GM12878 (cell line): ENCODE measurements around the gene SSH3. TPM values are rescaled to one million over a fixed set of nuclear protein-coding genes. Genes with fewer than 3 reads are reported as not detected.

Experiments
- ATAC-seq: fragments of 200-7000 bp; cut with Tn5 transposase; 3 replicates; pipeline ENCODE4 v1.9.1; 2020; ENCODE audit warnings: mild to moderate bottlenecking, moderate library complexity
- BruUV-seq: library from RNA; stranded (reverse); fragments of 400-500 nt; replicated peaks from 2 replicates; lab custom pipeline; 2021; lab: Mats Ljungman, UMichigan
- CTCF ChIA-PET: fragments of 300-600 bp; sonication (Branson Sonifier 250); formaldehyde crosslinking; extraction: SDS; loops from one replicate; lab custom pipeline; 2021; ENCODE audit warnings: inconsistent platforms; lab: Yijun Ruan, JAX
- POLR2A ChIA-PET: fragments of 350-600 bp; formaldehyde crosslinking; extraction: SDS; loops from one replicate; lab custom pipeline; 2021; ENCODE audit warnings: inconsistent platforms; lab: Charles Lee
- RAD21 ChIA-PET: fragments of 300-600 bp; sonication (Branson Sonifier 250); formaldehyde crosslinking; loops from one replicate; lab custom pipeline; 2023; ENCODE audit warnings: antibody characterized with exemption; ENCODE audit not compliant: unreplicated experiment; lab: Charles Lee
- SMC1A ChIA-PET: fragments of 300-600 bp; sonication (Branson Sonifier 250); formaldehyde crosslinking; loops from one replicate; lab custom pipeline; 2023; ENCODE audit not compliant: unreplicated experiment, uncharacterized antibody; lab: Charles Lee
- DNase-seq: peaks from one replicate; pipeline ENCODE4 v3.0.0-alpha.2; 2011; ENCODE audit warnings: low read depth, low spot score
- FAIRE-seq: peaks from 3 replicates; lab custom pipeline; 2011; peaks lifted over from hg19 to GRCh38; lab: Jason Lieb, UNC
- H2AFZ ChIP-seq: 2 replicates; pipeline ENCODE4 v1.6.0; 2011; ENCODE audit warnings: low read depth, low read length, control low read depth; ENCODE audit not compliant: control insufficient read depth
- H3K27ac ChIP-seq: 2 replicates; pipeline ENCODE4 v1.5.1; 2011; ENCODE audit warnings: control low read depth; ENCODE audit not compliant: control insufficient read depth, insufficient read depth
- H3K27me3 ChIP-seq, 2 experiments: replicated peaks in 1 of 2; 2 replicates each; pipeline versions ENCODE4 v1.6.0 to v1.6.1; 2011; ENCODE audit warnings: low read length in 1 of 2; ENCODE audit not compliant: control insufficient read depth in 2 of 2, insufficient read depth in 2 of 2
- H3K36me3 ChIP-seq, 2 experiments: 2 replicates each; pipeline ENCODE4 v1.5.1; 2011; ENCODE audit warnings: low read length in 1 of 2; ENCODE audit not compliant: control insufficient read depth in 2 of 2, insufficient read depth in 2 of 2
- H3K4me1 ChIP-seq: 2 replicates; pipeline ENCODE4 v1.6.1; 2011; ENCODE audit warnings: mild to moderate bottlenecking, low read length, moderate library complexity, mixed read lengths; ENCODE audit not compliant: control insufficient read depth, insufficient read depth
- H3K4me2 ChIP-seq: 2 replicates; pipeline ENCODE4 v1.6.0; 2011; ENCODE audit warnings: control low read depth; ENCODE audit not compliant: control insufficient read depth, insufficient read depth
- H3K4me3 ChIP-seq: fragments of 200-600 bp; sonication (generic); 2 replicates; pipeline ENCODE4 v1.5.1; 2016
- H3K79me2 ChIP-seq: 2 replicates; pipeline ENCODE4 v1.6.0; 2011; ENCODE audit warnings: low read length; ENCODE audit not compliant: control insufficient read depth, insufficient read depth
- H3K9ac ChIP-seq: 2 replicates; pipeline ENCODE4 v1.8.0; 2011; ENCODE audit warnings: low read length, control low read depth, mixed read lengths; ENCODE audit not compliant: control insufficient read depth, insufficient read depth
- H3K9me3 ChIP-seq: replicated peaks from 3 replicates; pipeline ENCODE4 v1.5.1; 2011; ENCODE audit warnings: mild to moderate bottlenecking, low read length; ENCODE audit not compliant: control insufficient read depth, insufficient read depth
- H4K20me1 ChIP-seq: 2 replicates; pipeline ENCODE4 v1.6.0; 2011; ENCODE audit not compliant: control insufficient read depth, insufficient read depth
- KAT2A ChIP-seq: conservative IDR thresholded peaks from 2 replicates; pipeline ENCODE4 v1.6.1; 2011; ENCODE audit warnings: low read depth, low read length; ENCODE audit not compliant: control insufficient read depth
- LARP7 ChIP-seq: fragments of 450-650 bp; IDR thresholded peaks from 2 replicates; pipeline ENCODE4 v1.6.1; 2017; ENCODE audit warnings: mild to moderate bottlenecking
- NFIC ChIP-seq: IDR thresholded peaks from 2 replicates; pipeline ENCODE4 v1.6.1; 2012; ENCODE audit warnings: low read depth, mild to moderate bottlenecking, inconsistent platforms, low read length, moderate library complexity
- SIN3A ChIP-seq: IDR thresholded peaks from 2 replicates; pipeline ENCODE4 v1.6.1; 2012; ENCODE audit warnings: low read depth, low read length, improper control_type of control experiment
- SMC3 ChIP-seq: IDR thresholded peaks from 2 replicates; pipeline ENCODE4 v1.6.1; 2011; ENCODE audit warnings: low read length, improper control_type of control experiment, borderline replicate concordance
- SREBF2 ChIP-seq: IDR thresholded peaks from 2 replicates; pipeline ENCODE4 v1.6.1; 2012; ENCODE audit warnings: mild to moderate bottlenecking, low read length
- SRF ChIP-seq, 2 experiments: IDR thresholded peaks; 2 replicates each; pipeline ENCODE4 v1.6.1; 2011; ENCODE audit warnings: low read depth in 2 of 2, low read length in 2 of 2, mild to moderate bottlenecking in 1 of 2, moderate library complexity in 1 of 2
- SUZ12 ChIP-seq: fragments of 200-600 bp; sonication (generic); IDR thresholded peaks from one replicate; pipeline ENCODE4 v1.6.1; 2018; ENCODE audit warnings: antibody characterized with exemption, mild to moderate bottlenecking; ENCODE audit not compliant: unreplicated experiment
- TCF7 ChIP-seq: IDR thresholded peaks from 2 replicates; pipeline ENCODE4 v1.6.1; 2014; ENCODE audit warnings: antibody characterized with exemption, borderline replicate concordance
- WGBS: methylation state at CpG from one replicate; pipeline ENCODE4 v1.1.6; 2016; ENCODE audit warnings: low lambda C conversion rate; ENCODE audit not compliant: insufficient replicate concordance, insufficient coverage; ENCODE audit errors: missing lambda C conversion rate; 5-methylcytosine and 5-hydroxymethylcytosine counted together
- in situ Hi-C: fragments of 300-500 bp; cut with MboI; formaldehyde crosslinking; loops from 9 replicates; pipeline ENCODE4 v1.14.3; 2018; ENCODE audit warnings: mixed read lengths
- intact Hi-C: fragments of 100-400 bp; cut with micrococcal nuclease; formaldehyde crosslinking; loops from one replicate; pipeline ENCODE4 v1.14.2; 2022; ENCODE audit not compliant: unreplicated experiment
- polyA plus RNA-seq, 11 experiments: library from polyadenylated mRNA; depleted of rRNA in 4 of 11; unstranded in 6 of 11; stranded (reverse) in 5 of 11; fragments of >200 nt; fragmentation: Nextera tagmentation in 4 of 11; fragmentation: Illumina TruSeq in 1 of 11; extraction: Ambion mirVana in 4 of 11; extraction: Trizol in 1 of 11; gene quantifications; 1 replicate in 1 of 11; 2 replicates in 10 of 11; pipeline versions ENCODE4 v1.2.1 to v1.2.3, GENCODE V29; 2011 to 2016; ENCODE audit warnings: inconsistent platforms in 2 of 11, missing spikeins in 2 of 11, low read depth in 1 of 11
- total RNA-seq, 4 experiments: library from RNA; depleted of rRNA in 3 of 4; stranded (reverse); fragments of >200 nt in 3 of 4; fragmentation: Illumina TruSeq in 1 of 4; extraction: Trizol in 1 of 4; gene quantifications; 2 replicates each; pipeline versions ENCODE4 v1.2.1 to v1.2.3, GENCODE V29; 2013 to 2021
- TF ChIP-seq, protein P1 (sequence below): fragments of 450-650 bp; IDR thresholded peaks from 2 replicates; pipeline ENCODE4 v1.6.1; 2016; ENCODE audit warnings: mild to moderate bottlenecking
- TF ChIP-seq, protein P2 (sequence below): fragments of 450-650 bp; IDR thresholded peaks from 2 replicates; pipeline ENCODE4 v1.6.1; 2017; ENCODE audit warnings: antibody characterized with exemption, mild to moderate bottlenecking, moderate library complexity
- TF ChIP-seq, protein P3 (sequence below): IDR thresholded peaks from 2 replicates; pipeline ENCODE4 v1.6.1; 2011; ENCODE audit warnings: mild to moderate bottlenecking, low read depth, low read length, moderate library complexity; ENCODE audit not compliant: insufficient replicate concordance

SSH3 gene
- total and polyA plus RNA-seq, 10 of the 15 experiments (the other 5 are each of a cell fraction or from before 2014, with no cell fraction given) = 0.05 to 0.83 (median 0.28) TPM; not detected in 3

DNA sequence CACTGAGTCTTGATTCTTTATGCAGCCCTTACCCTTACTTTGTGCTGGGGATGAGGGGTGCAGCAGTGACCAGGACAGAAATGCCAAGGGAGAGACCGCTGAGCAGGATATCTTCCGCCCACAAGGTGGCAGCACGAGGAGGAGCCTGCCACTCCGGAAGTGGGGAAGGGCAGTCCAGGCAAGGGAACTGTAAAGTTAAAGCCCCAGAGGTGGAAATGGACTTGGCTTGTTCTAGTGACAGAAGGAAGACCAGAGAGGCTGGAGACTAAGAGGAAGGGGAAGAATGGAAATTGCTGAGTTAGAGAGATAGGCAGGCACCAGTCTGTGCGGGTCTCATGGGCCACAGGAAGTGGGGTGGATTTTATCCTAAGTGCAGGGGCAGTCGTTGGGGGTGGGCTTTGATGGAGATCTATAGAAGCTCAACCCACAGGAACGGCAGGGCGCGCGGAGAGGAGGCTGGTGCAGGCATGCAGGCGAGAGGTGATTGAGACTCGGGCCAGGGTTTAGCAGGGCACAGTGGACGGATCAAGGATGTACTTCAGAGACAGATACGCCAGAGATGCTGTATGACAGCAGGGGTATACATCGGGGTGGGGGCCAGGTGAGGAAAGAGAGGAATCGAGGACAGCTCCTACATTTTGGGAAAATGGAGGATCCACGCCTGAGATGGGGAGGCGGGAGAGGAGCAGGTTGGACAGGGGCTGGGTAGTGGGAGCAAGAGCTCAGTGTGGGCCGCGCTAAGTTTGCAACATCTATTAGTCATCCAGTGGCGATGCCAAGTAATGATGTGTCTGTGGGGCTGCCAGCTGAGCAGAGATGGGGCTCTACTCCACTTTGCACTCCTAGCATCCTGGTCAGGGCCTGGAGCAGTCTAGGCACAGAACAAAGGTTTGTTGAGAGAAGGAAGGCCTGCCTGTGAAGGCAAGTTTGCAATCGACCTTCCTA, 40.3 kb upstream of the SSH3 start:
- WGBS = 29% methylated on average over 22 of the region's 22 CpGs
- H3K4me1 ChIP-seq = peaks cover 12% of the 10 kb centered on the region
- no TSS peak for BruUV-seq
- RAD21 ChIA-PET = interaction anchor here (0.6 to 4.9 kb wide), 19 partner anchors 15 to 231 kb away, joined by 3 to 69 read pairs (median 4); partner anchors contain the start of genes ANKRD13D and POLD4
- H3K79me2 ChIP-seq = peaks cover 19% of the 10 kb centered on the region
- intact Hi-C loops = loop anchor here (1.0 to 10.0 kb wide), 3 partner anchors 54 to 222 kb away; partner anchors contain the start of gene AIP
- SMC1A ChIA-PET = interaction anchor here (1.0 to 4.0 kb wide), 11 partner anchors 9 to 150 kb away, joined by 3 to 65 read pairs (median 11); partner anchors contain the start of gene POLD4
- 0 out of 4 replicates have a peak, but pooled peaks cover 0 to 3% of the 10 kb centered on the region in 2 experiments for H3K36me3 ChIP-seq
- H3K4me2 ChIP-seq = peak overlapping the region; percentile 51
- POLR2A ChIA-PET = interaction anchor here (0.6 to 4.8 kb wide), 11 partner anchors 10 to 840 kb away, joined by 3 to 25 read pairs (median 4); partner anchors contain the start of gene ANKRD13D
- in situ Hi-C loops = loop anchor here (5.0 kb wide), 2 partner anchors 54 to 119 kb away; no protein-coding TSS in a partner anchor
- no peaks in the 10 kb centered on the region for H3K9me3 ChIP-seq
- peak overlapping the region; percentile 86 for H2AFZ ChIP-seq
- peak overlapping the region; percentile 5; the same call in 1 of the 2 replicates for H3K9ac ChIP-seq
- CTCF ChIA-PET = interaction anchor here (0.5 to 4.9 kb wide), 30 partner anchors 8 to 220 kb away, joined by 3 to 151 read pairs (median 6); partner anchors contain the start of genes AIP, ANKRD13D and POLD4
- peak overlapping the region; percentile 7 for H3K27ac ChIP-seq
- no peak overlapping the region for H3K4me3 ChIP-seq
- H3K27me3 ChIP-seq = no peaks in the 10 kb centered on the region
- no peak for DNase-seq
- H4K20me1 ChIP-seq = no peaks in the 10 kb centered on the region
- peak; percentile 78 for ATAC-seq
- peak; percentile 78 for FAIRE-seq
- no peak for TF ChIP-seq SUZ12
- TF ChIP-seq KAT2A = no peak
- TF ChIP-seq SRF (IDR thresholded peaks at IDR 0.05; ENCODE audit: low read depth in 2 of 2, low read length in 2 of 2) = peak in 1 of 2 experiments; percentile 66; a peak in 1 of 4 replicates
- TF ChIP-seq SREBF2 = no peak
- 0 out of 2 replicates have a peak, but pooled peaks have one; percentile 40 for TF ChIP-seq SIN3A
- TF ChIP-seq NFIC = no peak
- TF ChIP-seq, protein P1, sequence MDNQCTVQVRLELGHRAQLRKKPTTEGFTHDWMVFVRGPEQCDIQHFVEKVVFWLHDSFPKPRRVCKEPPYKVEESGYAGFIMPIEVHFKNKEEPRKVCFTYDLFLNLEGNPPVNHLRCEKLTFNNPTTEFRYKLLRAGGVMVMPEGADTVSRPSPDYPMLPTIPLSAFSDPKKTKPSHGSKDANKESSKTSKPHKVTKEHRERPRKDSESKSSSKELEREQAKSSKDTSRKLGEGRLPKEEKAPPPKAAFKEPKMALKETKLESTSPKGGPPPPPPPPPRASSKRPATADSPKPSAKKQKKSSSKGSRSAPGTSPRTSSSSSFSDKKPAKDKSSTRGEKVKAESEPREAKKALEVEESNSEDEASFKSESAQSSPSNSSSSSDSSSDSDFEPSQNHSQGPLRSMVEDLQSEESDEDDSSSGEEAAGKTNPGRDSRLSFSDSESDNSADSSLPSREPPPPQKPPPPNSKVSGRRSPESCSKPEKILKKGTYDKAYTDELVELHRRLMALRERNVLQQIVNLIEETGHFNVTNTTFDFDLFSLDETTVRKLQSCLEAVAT = 0 out of 2 replicates have a peak, but pooled peaks have one; percentile 63
- TF ChIP-seq SMC3 = peak; percentile 91
- TF ChIP-seq, protein P2, sequence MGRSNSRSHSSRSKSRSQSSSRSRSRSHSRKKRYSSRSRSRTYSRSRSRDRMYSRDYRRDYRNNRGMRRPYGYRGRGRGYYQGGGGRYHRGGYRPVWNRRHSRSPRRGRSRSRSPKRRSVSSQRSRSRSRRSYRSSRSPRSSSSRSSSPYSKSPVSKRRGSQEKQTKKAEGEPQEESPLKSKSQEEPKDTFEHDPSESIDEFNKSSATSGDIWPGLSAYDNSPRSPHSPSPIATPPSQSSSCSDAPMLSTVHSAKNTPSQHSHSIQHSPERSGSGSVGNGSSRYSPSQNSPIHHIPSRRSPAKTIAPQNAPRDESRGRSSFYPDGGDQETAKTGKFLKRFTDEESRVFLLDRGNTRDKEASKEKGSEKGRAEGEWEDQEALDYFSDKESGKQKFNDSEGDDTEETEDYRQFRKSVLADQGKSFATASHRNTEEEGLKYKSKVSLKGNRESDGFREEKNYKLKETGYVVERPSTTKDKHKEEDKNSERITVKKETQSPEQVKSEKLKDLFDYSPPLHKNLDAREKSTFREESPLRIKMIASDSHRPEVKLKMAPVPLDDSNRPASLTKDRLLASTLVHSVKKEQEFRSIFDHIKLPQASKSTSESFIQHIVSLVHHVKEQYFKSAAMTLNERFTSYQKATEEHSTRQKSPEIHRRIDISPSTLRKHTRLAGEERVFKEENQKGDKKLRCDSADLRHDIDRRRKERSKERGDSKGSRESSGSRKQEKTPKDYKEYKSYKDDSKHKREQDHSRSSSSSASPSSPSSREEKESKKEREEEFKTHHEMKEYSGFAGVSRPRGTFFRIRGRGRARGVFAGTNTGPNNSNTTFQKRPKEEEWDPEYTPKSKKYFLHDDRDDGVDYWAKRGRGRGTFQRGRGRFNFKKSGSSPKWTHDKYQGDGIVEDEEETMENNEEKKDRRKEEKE = no peak
- TF ChIP-seq TCF7 = no peak
- TF ChIP-seq, protein P3, sequence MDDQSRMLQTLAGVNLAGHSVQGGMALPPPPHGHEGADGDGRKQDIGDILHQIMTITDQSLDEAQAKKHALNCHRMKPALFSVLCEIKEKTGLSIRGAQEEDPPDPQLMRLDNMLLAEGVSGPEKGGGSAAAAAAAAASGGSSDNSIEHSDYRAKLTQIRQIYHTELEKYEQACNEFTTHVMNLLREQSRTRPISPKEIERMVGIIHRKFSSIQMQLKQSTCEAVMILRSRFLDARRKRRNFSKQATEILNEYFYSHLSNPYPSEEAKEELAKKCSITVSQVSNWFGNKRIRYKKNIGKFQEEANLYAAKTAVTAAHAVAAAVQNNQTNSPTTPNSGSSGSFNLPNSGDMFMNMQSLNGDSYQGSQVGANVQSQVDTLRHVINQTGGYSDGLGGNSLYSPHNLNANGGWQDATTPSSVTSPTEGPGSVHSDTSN = peak; percentile 52
- no peak for TF ChIP-seq LARP7
